Neuronal stem cell (in vitro differentiated cells): ENCODE data around the gene TMEM127.

Source experiments
- DNase-seq: peaks from one replicate; pipeline ENCODE4 v3.0.0-alpha.2; 2013; ENCODE audit warnings: low spot score
- H2AFZ ChIP-seq: one replicate; pipeline ENCODE4 v1.6.1; 2013; ENCODE audit warnings: mild to moderate bottlenecking, low read length, inconsistent platforms
- H2AK5ac ChIP-seq: 2 replicates; pipeline ENCODE4 v1.6.1; 2013; ENCODE audit warnings: low read depth, mild to moderate bottlenecking, inconsistent platforms, low read length, moderate library complexity, mixed read lengths
- H2BK120ac ChIP-seq: 2 replicates; pipeline ENCODE4 v1.6.1; 2013; ENCODE audit warnings: low read depth, mild to moderate bottlenecking, inconsistent platforms, low read length, moderate library complexity, mixed read lengths
- H2BK12ac ChIP-seq: one replicate; pipeline ENCODE4 v1.6.1; 2013; ENCODE audit warnings: low read length, inconsistent platforms
- H2BK15ac ChIP-seq: 2 replicates; pipeline ENCODE4 v1.6.1; 2013; ENCODE audit warnings: mild to moderate bottlenecking, low read length, inconsistent platforms, mixed read lengths
- H2BK5ac ChIP-seq: one replicate; pipeline ENCODE4 v1.6.1; 2013; ENCODE audit warnings: inconsistent platforms, mild to moderate bottlenecking, low read length, moderate library complexity
- H3K14ac ChIP-seq: one replicate; pipeline ENCODE4 v1.6.1; 2013; ENCODE audit warnings: low read length, inconsistent platforms
- H3K18ac ChIP-seq: 2 replicates; pipeline ENCODE4 v1.6.1; 2013; ENCODE audit warnings: low read length, inconsistent platforms
- H3K23ac ChIP-seq: 2 replicates; pipeline ENCODE4 v1.6.1; 2013; ENCODE audit warnings: low read depth, mild to moderate bottlenecking, mixed read lengths, low read length, inconsistent platforms; ENCODE audit not compliant: poor library complexity
- H3K27ac ChIP-seq: replicated peaks from 3 replicates; pipeline ENCODE4 v1.5.1; 2013; ENCODE audit warnings: low read length, inconsistent platforms
- H3K27me3 ChIP-seq, 3 experiments: 2 replicates each; pipeline ENCODE4 v1.6.1; 2013; ENCODE audit warnings: low read length in 3 of 3, mild to moderate bottlenecking in 2 of 3, inconsistent platforms in 1 of 3, low read depth in 1 of 3, mixed read lengths in 1 of 3, moderate library complexity in 1 of 3; ENCODE audit not compliant: control insufficient read depth in 3 of 3, insufficient read depth in 3 of 3
- H3K36me3 ChIP-seq, 2 donors: replicated peaks in 1 of 2; 2 replicates each; pipeline ENCODE4 v1.6.1; 2013; ENCODE audit warnings: low read length in 2 of 2; ENCODE audit not compliant: control insufficient read depth in 2 of 2, insufficient read depth in 2 of 2
- H3K4ac ChIP-seq: 2 replicates; pipeline ENCODE4 v1.6.1; 2013; ENCODE audit warnings: inconsistent platforms, mild to moderate bottlenecking, low read length, moderate library complexity
- H3K4me1 ChIP-seq, 2 donors: 1 replicate in 1 of 2; 2 replicates in 1 of 2; pipeline ENCODE4 v1.6.1; 2013; ENCODE audit warnings: low read length in 2 of 2, low read depth in 1 of 2; ENCODE audit not compliant: control insufficient read depth in 2 of 2, insufficient read depth in 1 of 2
- H3K4me2 ChIP-seq: one replicate; pipeline ENCODE4 v1.6.1; 2013; ENCODE audit warnings: mild to moderate bottlenecking, low read length, inconsistent platforms; ENCODE audit not compliant: insufficient read depth, poor library complexity, severe bottlenecking
- H3K4me3 ChIP-seq, 2 donors: 2 replicates each; pipeline ENCODE4 v1.5.1; 2013; ENCODE audit warnings: low read length in 2 of 2, mild to moderate bottlenecking in 2 of 2, inconsistent platforms in 1 of 2, moderate library complexity in 1 of 2
- H3K79me1 ChIP-seq: one replicate; pipeline ENCODE4 v1.6.1; 2013; ENCODE audit warnings: low read depth, mild to moderate bottlenecking, inconsistent platforms, low read length, moderate library complexity
- H3K9ac ChIP-seq: one replicate; pipeline ENCODE4 v1.6.1; 2013; ENCODE audit warnings: mild to moderate bottlenecking, low read depth, low read length, inconsistent platforms; ENCODE audit not compliant: poor library complexity
- H3K9me3 ChIP-seq, 2 donors: replicated peaks in 1 of 2; 2 replicates each; pipeline versions ENCODE3 to v1.6.1; 2013; ENCODE audit warnings: low read length in 2 of 2, mild to moderate bottlenecking in 2 of 2, inconsistent platforms in 1 of 2, low read depth in 1 of 2, mixed read lengths in 1 of 2, moderate library complexity in 1 of 2; ENCODE audit not compliant: control insufficient read depth in 2 of 2, insufficient read depth in 1 of 2
- H4K8ac ChIP-seq: one replicate; pipeline ENCODE4 v1.6.1; 2013; ENCODE audit warnings: low read depth, mild to moderate bottlenecking, inconsistent platforms, low read length, moderate library complexity
- H4K91ac ChIP-seq: one replicate; pipeline ENCODE4 v1.6.1; 2013; ENCODE audit warnings: low read length, low read depth, mild to moderate bottlenecking, inconsistent platforms; ENCODE audit not compliant: poor library complexity
- WGBS, 2 donors: extraction: QIAGEN DNeasy Blood & Tissue Kit; methylation state at CpG; one replicate each; pipeline ENCODE4 v1.1.7; 2013; ENCODE audit warnings: missing lambda C conversion rate in 2 of 2, mixed read lengths in 1 of 2; ENCODE audit not compliant: insufficient read length in 2 of 2, insufficient replicate concordance in 1 of 2; ENCODE audit errors: extremely low coverage in 2 of 2; 5-methylcytosine and 5-hydroxymethylcytosine counted together

Gene TMEM127

GRCh38 chr2:96240341-96241038 lies 25.3 kb downstream of the TMEM127 start:
- Histone ChIP-seq H3K23ac (no peak overlapping the region), H2BK15ac (no peak overlapping the region), H3K14ac (no peak overlapping the region), H3K27me3 (no peaks in the 10 kb centered on the region), H2BK120ac (no peak overlapping the region), H3K9ac (no peak overlapping the region), H3K27ac (no peak overlapping the region), H2AFZ (no peak overlapping the region), H3K79me1 (no peaks in the 10 kb centered on the region), H3K9me3 (peaks cover 0 to under 1% of the 10 kb centered on the region in 2 donors), H3K4me1 (no peaks in the 10 kb centered on the region), H3K4ac (no peak overlapping the region), H3K36me3 (no peaks in the 10 kb centered on the region), H2AK5ac (no peak overlapping the region), H3K4me2 (no peak overlapping the region), H3K4me3 (no peak overlapping the region), H4K8ac (no peak overlapping the region), H2BK12ac (no peak overlapping the region), H2BK5ac (no peak overlapping the region), H3K18ac (no peak overlapping the region), H4K91ac (no peak overlapping the region)
- WGBS, 2 donors: no CpG with 5 or more reads among the region's 9 CpGs
- DNase-seq: no peak

GRCh38 chr2:96239745-96240264 lies 26.0 kb downstream of the TMEM127 start:
- Histone ChIP-seq H2BK12ac (no peak overlapping the region), H3K14ac (no peak overlapping the region), H3K27ac (no peak overlapping the region), H3K23ac (no peak overlapping the region), H3K4me3 (no peak overlapping the region), H4K8ac (no peak overlapping the region), H4K91ac (no peak overlapping the region), H3K27me3 (no peaks in the 10 kb centered on the region), H2BK120ac (no peak overlapping the region), H2AK5ac (no peak overlapping the region), H2BK5ac (no peak overlapping the region), H3K9ac (no peak overlapping the region), H2AFZ (no peak overlapping the region), H3K4ac (no peak overlapping the region), H3K4me2 (no peak overlapping the region), H3K4me1 (no peaks in the 10 kb centered on the region), H3K79me1 (no peaks in the 10 kb centered on the region), H3K9me3 (no peaks in the 10 kb centered on the region), H3K36me3 (no peaks in the 10 kb centered on the region), H2BK15ac (no peak overlapping the region), H3K18ac (no peak overlapping the region)
- WGBS, 2 donors: no CpG with 5 or more reads among the region's 9 CpGs
- DNase-seq: no peak

GRCh38 chr2:96239091-96239490 lies 26.7 kb downstream of the TMEM127 start:
- H3K9ac ChIP-seq: no peak overlapping the region
- DNase-seq: no peak
- no peaks in the 10 kb centered on the region for H3K79me1 ChIP-seq
- no peak overlapping the region for H4K8ac ChIP-seq
- no peak overlapping the region for H3K4ac ChIP-seq
- H3K4me3 ChIP-seq: no peak overlapping the region
- no peaks in the 10 kb centered on the region for H3K27me3 ChIP-seq
- no peaks in the 10 kb centered on the region for H3K36me3 ChIP-seq
- H2AK5ac ChIP-seq: no peak overlapping the region
- H4K91ac ChIP-seq: no peak overlapping the region
- no peak overlapping the region for H2BK15ac ChIP-seq
- H2BK120ac ChIP-seq: no peak overlapping the region
- no peaks in the 10 kb centered on the region for H3K9me3 ChIP-seq
- no peak overlapping the region for H3K4me2 ChIP-seq
- H2BK5ac ChIP-seq: no peak overlapping the region
- H2BK12ac ChIP-seq: no peak overlapping the region
- H3K27ac ChIP-seq: no peak overlapping the region
- H3K23ac ChIP-seq: no peak overlapping the region
- H3K14ac ChIP-seq: no peak overlapping the region
- no peak overlapping the region for H3K18ac ChIP-seq
- H2AFZ ChIP-seq: no peak overlapping the region
- peaks cover 0 to 2% of the 10 kb centered on the region in 2 donors for H3K4me1 ChIP-seq
- WGBS, 2 donors: no CpG with 5 or more reads among the region's 3 CpGs

- Histone ChIP-seq H2BK12ac (no peak overlapping the region), H3K9me3 (no peaks in the 10 kb centered on the region), H2BK15ac (no peak overlapping the region), H4K8ac (no peak overlapping the region), H3K4me2 (no peak overlapping the region), H3K23ac (no peak overlapping the region), H3K36me3 (no peaks in the 10 kb centered on the region), H3K79me1 (no peaks in the 10 kb centered on the region), H3K4me3 (no peak overlapping the region), H4K91ac (no peak overlapping the region), H3K4ac (no peak overlapping the region), H3K4me1 (peaks cover 0 to 4% of the 10 kb centered on the region in 2 donors), H2AFZ (no peak overlapping the region), H2BK120ac (no peak overlapping the region), H3K14ac (no peak overlapping the region), H3K27me3 (no peaks in the 10 kb centered on the region), H2AK5ac (no peak overlapping the region), H2BK5ac (no peak overlapping the region), H3K27ac (no peak overlapping the region), H3K18ac (no peak overlapping the region), H3K9ac (no peak overlapping the region)
- DNase-seq: no peak
- no CpG with 5 or more reads among the region's 3 CpGs for whole genome bisulfite sequencing, 2 donors
Observed at GRCh38 chr2:96238266-96238665, 27.5 kb downstream of the TMEM127 start.
